ENCODE data around the gene FAM170B. TPM values are rescaled to one million over a fixed set of nuclear protein-coding genes. Genes with fewer than 3 reads are reported as not detected.

Gene FAM170B
- total RNA-seq, 1 experiment from 2014 or later: not detected

GRCh38 chr10:49172061-49172776 is 38.4 kb upstream of the FAM170B start:
- DNase-seq (ENCODE audit: low spot score) (no peak), ATAC-seq (no peak)
- Mint-ChIP-seq H3K27me3 (ENCODE audit: low read depth) (no peaks in the 10 kb centered on the region; the same call in 1 of the 2 replicates), H3K4me3 (no peak overlapping the region), H3K9me3 (no peaks in the 10 kb centered on the region), H3K36me3 (no peaks in the 10 kb centered on the region), H3K4me1 (peaks cover 7% of the 10 kb centered on the region; the same call in 1 of the 2 replicates), H3K27ac (no peak overlapping the region)
- TF ChIP-seq ZNF281 (CRISPR knock-in tag; IDR thresholded peaks at IDR 0.05): no peak
- TF ChIP-seq JAZF1 (CRISPR knock-in tag; IDR thresholded peaks at IDR 0.05): no peak
- no peak for TF ChIP-seq ZNF317 (CRISPR knock-in tag; IDR thresholded peaks at IDR 0.05; ENCODE audit: borderline replicate concordance, low read depth)
- TF ChIP-seq SMAD3 (CRISPR knock-in tag; IDR thresholded peaks at IDR 0.05; ENCODE audit: borderline replicate concordance): no peak
- no peak for TF ChIP-seq CTCF (IDR thresholded peaks at IDR 0.05)
- TF ChIP-seq AFF4 (CRISPR knock-in tag; IDR thresholded peaks at IDR 0.05; ENCODE audit: borderline replicate concordance): no peak
- ChIA-PET CTCF (interaction anchor here (1.1 to 2.7 kb wide), 3 partner anchors 8 to 56 kb away, joined by 3 to 7 read pairs (median 4); no protein-coding TSS in a partner anchor), POLR2A (no interaction called here)

- Mint-ChIP-seq H3K27ac (no peak overlapping the region), H3K4me3 (no peak overlapping the region), H3K9me3 (no peaks in the 10 kb centered on the region), H3K27me3 (ENCODE audit: low read depth) (no peaks in the 10 kb centered on the region; the same call in 1 of the 2 replicates), H3K4me1 (peaks cover 12% of the 10 kb centered on the region; the same call in 1 of the 2 replicates), H3K36me3 (no peaks in the 10 kb centered on the region)
- DNase-seq (ENCODE audit: low spot score): no peak
- ChIA-PET CTCF (interaction anchor here (2.7 kb wide), 1 partner anchor 10 kb away, joined by 7 read pairs; no protein-coding TSS in a partner anchor), POLR2A (no interaction called here)
- no peak for ATAC-seq
- no peak for TF ChIP-seq E2F1 (CRISPR knock-in tag; IDR thresholded peaks at IDR 0.05)
- no peak for TF ChIP-seq ZBTB43 (CRISPR knock-in tag; IDR thresholded peaks at IDR 0.05)
- TF ChIP-seq ATF3 (CRISPR knock-in tag; conservative IDR thresholded peaks at IDR 0.05): no peak
- TF ChIP-seq TEAD1 (CRISPR knock-in tag; IDR thresholded peaks at IDR 0.05): no peak
- TF ChIP-seq CREM (CRISPR knock-in tag; IDR thresholded peaks at IDR 0.05): no peak
- no peak for TF ChIP-seq TP53 (CRISPR knock-in tag; IDR thresholded peaks at IDR 0.05)
- no peak for TF ChIP-seq USF2 (CRISPR knock-in tag; IDR thresholded peaks at IDR 0.05)
- no peak for TF ChIP-seq HMGXB4 (CRISPR knock-in tag; IDR thresholded peaks at IDR 0.05)
- no peak for TF ChIP-seq PRRX2 (CRISPR knock-in tag; IDR thresholded peaks at IDR 0.05)
- TF ChIP-seq ESRRA (CRISPR knock-in tag; IDR thresholded peaks at IDR 0.05; ENCODE audit: borderline replicate concordance): no peak
- TF ChIP-seq ZMAT4 (CRISPR knock-in tag; IDR thresholded peaks at IDR 0.05): no peak
Observed at GRCh38 chr10:49171326-49172060, 37.7 kb upstream of the FAM170B start.
